Thoracic aorta (tissue), 2 donors: ENCODE measurements around the gene ABLIM1. TPM values are rescaled to one million over a fixed set of nuclear protein-coding genes. Genes with fewer than 3 reads are reported as not detected.

Experiments used
- ATAC-seq: fragments of 150-250 bp; one replicate; pipeline ENCODE4 v1.8.0; 2017; ENCODE audit warnings: low read depth; ENCODE audit not compliant: insufficient number of reproducible peaks, low FRiP score
- DNase-seq: peaks from one replicate; pipeline ENCODE4 v3.0.0-alpha.2; 2020; ENCODE audit warnings: low spot score
- H3K27ac ChIP-seq, 2 donors: fragments of 200-600 bp; sonication (generic); 1 replicate in 1 of 2; 2 replicates in 1 of 2; pipeline ENCODE4 v1.5.1; 2016; ENCODE audit warnings: mild to moderate bottlenecking in 2 of 2, moderate library complexity in 2 of 2
- H3K27me3 ChIP-seq: fragments of 200-600 bp; sonication (generic); replicated peaks from 2 replicates; pipeline ENCODE4 v1.6.0; 2016; ENCODE audit warnings: mild to moderate bottlenecking; ENCODE audit not compliant: insufficient read depth
- H3K36me3 ChIP-seq: fragments of 200-600 bp; sonication (generic); one replicate; pipeline ENCODE4 v1.5.1; 2016
- H3K4me1 ChIP-seq, 2 donors: fragments of 200-600 bp; sonication (generic); 1 replicate in 1 of 2; 2 replicates in 1 of 2; pipeline versions ENCODE4 v1.5.1 to v1.6.0; 2016; ENCODE audit warnings: low read depth in 2 of 2, mild to moderate bottlenecking in 1 of 2; ENCODE audit not compliant: control insufficient read depth in 1 of 2
- H3K4me3 ChIP-seq: fragments of 200-600 bp; sonication (generic); 2 replicates; pipeline ENCODE4 v1.5.1; 2016; ENCODE audit warnings: mild to moderate bottlenecking
- H3K9me3 ChIP-seq: fragments of 200-600 bp; sonication (generic); 2 replicates; pipeline ENCODE4 v1.5.1; 2016
- total RNA-seq, 2 donors: library from RNA; depleted of rRNA; stranded (reverse); fragments of >200 nt; gene quantifications; one replicate each; pipeline versions ENCODE4 v1.1.0 to v1.2.3, GENCODE V29; 2016
- TF ChIP-seq, protein P1 (sequence below): fragments of 200-600 bp; sonication (generic); IDR thresholded peaks from one replicate; pipeline ENCODE4 v1.5.1; 2019; ENCODE audit warnings: antibody characterized with exemption

Gene ABLIM1
- total RNA-seq, 2 donors from 2014 or later: 47.5 to 111 TPM

DNA sequence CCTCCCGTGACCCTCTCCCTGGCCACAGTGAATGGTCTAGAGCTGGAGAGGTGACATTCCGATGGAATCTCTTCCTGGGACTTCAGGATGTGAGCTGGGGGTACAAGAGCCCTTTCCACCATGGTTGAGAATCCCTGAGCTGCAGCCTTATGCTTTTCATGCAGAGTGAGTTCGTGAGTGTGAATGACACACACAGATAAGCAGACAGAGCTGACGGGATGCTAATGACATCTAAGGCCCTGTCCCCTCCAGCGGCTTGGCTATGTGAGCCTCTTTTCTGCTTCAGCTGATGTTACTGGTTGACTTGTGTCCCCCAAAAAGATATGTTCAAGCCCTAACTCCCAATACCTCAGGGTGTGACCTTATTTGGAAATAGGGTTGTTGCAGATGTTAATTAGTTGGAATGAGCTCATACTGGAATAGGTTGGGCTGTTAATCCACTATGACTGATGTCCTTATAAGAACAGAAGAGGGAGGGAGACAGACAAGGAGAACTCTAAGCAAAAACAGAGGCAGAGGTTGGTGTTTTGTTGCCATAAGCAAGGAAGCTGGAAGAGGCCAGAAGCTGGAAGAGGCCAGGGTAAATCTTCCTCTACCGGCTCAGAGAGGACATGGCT is 142.7 kb downstream of the ABLIM1 start:
- DNase-seq: no peak
- TF ChIP-seq, protein P1, sequence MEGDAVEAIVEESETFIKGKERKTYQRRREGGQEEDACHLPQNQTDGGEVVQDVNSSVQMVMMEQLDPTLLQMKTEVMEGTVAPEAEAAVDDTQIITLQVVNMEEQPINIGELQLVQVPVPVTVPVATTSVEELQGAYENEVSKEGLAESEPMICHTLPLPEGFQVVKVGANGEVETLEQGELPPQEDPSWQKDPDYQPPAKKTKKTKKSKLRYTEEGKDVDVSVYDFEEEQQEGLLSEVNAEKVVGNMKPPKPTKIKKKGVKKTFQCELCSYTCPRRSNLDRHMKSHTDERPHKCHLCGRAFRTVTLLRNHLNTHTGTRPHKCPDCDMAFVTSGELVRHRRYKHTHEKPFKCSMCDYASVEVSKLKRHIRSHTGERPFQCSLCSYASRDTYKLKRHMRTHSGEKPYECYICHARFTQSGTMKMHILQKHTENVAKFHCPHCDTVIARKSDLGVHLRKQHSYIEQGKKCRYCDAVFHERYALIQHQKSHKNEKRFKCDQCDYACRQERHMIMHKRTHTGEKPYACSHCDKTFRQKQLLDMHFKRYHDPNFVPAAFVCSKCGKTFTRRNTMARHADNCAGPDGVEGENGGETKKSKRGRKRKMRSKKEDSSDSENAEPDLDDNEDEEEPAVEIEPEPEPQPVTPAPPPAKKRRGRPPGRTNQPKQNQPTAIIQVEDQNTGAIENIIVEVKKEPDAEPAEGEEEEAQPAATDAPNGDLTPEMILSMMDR: no peak
- no peak overlapping the region for H3K27ac ChIP-seq
- no peaks in the 10 kb centered on the region for H3K27me3 ChIP-seq
- no peak for ATAC-seq
- H3K36me3 ChIP-seq: no peaks in the 10 kb centered on the region
- no peak overlapping the region for H3K4me3 ChIP-seq
- peaks cover 3 to 12% of the 10 kb centered on the region in 2 donors for H3K4me1 ChIP-seq
- H3K9me3 ChIP-seq: no peaks in the 10 kb centered on the region

DNA sequence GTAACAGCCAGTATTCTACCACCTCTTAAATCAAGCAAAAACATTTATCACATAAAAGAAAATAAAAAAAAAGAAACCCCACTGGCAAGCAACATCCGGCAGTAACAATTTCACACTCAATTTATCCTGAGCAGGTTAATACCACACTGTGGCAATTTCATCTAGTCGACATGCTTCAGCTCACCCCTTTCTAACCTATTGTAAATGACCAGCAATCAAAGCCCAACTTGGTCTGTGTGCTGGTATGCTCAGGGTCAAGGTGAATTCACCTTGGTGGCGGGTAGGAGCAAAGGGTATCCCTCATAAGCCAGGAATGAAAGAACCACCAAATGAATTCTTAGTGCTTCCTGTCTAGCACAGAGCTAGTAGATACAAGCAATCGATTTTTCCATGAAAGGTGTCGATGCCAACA is 144.7 kb downstream of the ABLIM1 start:
- DNase-seq (no peak), ATAC-seq (no peak)
- TF ChIP-seq, protein P1: no peak
- H3K36me3 ChIP-seq: no peaks in the 10 kb centered on the region
- no peaks in the 10 kb centered on the region for H3K27me3 ChIP-seq
- no peaks in the 10 kb centered on the region for H3K4me1 ChIP-seq
- H3K4me3 ChIP-seq: no peak overlapping the region
- no peak overlapping the region for H3K27ac ChIP-seq
- H3K9me3 ChIP-seq: no peaks in the 10 kb centered on the region

DNA sequence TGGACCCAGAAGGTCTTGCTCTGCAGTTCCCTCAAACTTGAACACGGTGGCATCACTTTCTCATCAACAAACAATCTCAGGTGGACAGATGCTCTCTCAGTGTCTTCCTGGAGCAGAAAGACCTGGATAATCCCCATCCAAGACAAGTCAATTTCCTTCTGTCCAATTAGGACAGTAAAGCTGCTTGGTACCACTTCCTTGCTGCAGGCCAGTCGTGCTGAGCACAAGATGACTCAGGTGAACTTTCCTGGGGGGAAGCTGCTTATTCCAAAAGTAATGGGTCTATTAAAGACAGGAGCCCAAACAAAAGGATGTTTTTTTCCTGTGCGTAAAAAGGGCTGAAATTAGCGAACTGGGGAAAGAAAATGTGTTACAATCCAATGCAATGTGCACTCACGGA is 146.2 kb downstream of the ABLIM1 start:
- DNase-seq (no peak), ATAC-seq (no peak)
- no peaks in the 10 kb centered on the region for H3K36me3 ChIP-seq
- no peaks in the 10 kb centered on the region for H3K9me3 ChIP-seq
- no peak overlapping the region for H3K4me3 ChIP-seq
- TF ChIP-seq, protein P1: no peak
- no peak overlapping the region for H3K27ac ChIP-seq
- H3K27me3 ChIP-seq: no peaks in the 10 kb centered on the region
- peaks cover 7 to 11% of the 10 kb centered on the region in 2 donors for H3K4me1 ChIP-seq

DNA sequence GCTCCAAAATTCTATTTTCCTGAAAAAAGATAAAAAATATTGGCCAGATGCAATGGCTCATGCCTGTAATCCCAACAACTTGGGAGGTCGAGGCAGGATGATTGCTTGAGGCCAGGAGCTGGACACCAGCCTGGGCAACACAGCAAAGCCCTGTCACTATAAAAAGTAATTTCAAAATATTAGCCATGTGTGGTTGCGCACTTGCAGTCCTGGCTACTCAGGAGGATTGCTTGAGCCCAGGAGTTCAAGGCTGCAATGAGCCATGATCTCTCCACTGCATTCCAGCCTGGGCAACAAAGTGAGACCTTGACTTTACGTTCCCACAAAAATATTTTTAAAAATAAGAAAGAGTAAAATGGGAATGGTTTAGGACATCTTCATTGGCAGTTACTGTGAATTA is 149.7 kb downstream of the ABLIM1 start:
- Histone ChIP-seq H3K4me3 (no peak overlapping the region), H3K27me3 (no peaks in the 10 kb centered on the region), H3K9me3 (no peaks in the 10 kb centered on the region), H3K36me3 (no peaks in the 10 kb centered on the region), H3K27ac (no peak overlapping the region), H3K4me1 (peaks cover 7 to 34% of the 10 kb centered on the region in 2 donors)
- TF ChIP-seq, protein P1: no peak
- ATAC-seq (no peak), DNase-seq (no peak)

DNA sequence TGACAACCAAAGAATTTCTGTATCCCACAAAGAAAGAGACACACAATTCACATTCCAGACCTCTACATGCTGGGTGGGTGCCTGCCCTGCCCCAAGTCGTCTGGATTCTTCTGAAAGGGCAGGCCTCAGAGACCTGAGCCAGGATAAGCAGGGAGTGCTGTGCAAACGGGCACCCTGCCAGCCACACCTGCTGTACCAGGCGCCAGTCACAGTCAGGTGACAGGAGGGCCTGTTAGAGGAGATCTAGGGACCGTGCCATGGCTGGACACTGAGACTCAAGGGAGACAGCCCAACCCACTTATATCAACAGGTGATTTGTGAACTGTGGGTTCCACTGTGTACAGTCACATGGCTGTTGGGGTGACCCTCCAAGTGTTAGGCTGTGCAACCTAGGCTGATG is 150.6 kb downstream of the ABLIM1 start:
- no peaks in the 10 kb centered on the region for H3K27me3 ChIP-seq
- no peak overlapping the region for H3K4me3 ChIP-seq
- peak overlapping the region in 1 of 2 donors; percentile 25 for H3K27ac ChIP-seq
- H3K4me1 ChIP-seq: peaks cover 7 to 34% of the 10 kb centered on the region in 2 donors
- ATAC-seq: no peak
- DNase-seq: no peak
- no peaks in the 10 kb centered on the region for H3K36me3 ChIP-seq
- H3K9me3 ChIP-seq: no peaks in the 10 kb centered on the region
- TF ChIP-seq, protein P1: no peak
